LNCaP clone FGC (cell line): ENCODE results near the gene LHFPL2.

Source experiments
- DNase-seq: peaks from one replicate; pipeline ENCODE4 v3.0.0-alpha.2; 2011; ENCODE audit warnings: low read depth
- H3K4me3 ChIP-seq: 2 replicates; pipeline ENCODE4 v1.5.1; 2011; ENCODE audit warnings: mild to moderate bottlenecking, low read depth, low read length, control low read depth
- TF ChIP-seq, protein P1 (sequence below): IDR thresholded peaks from 2 replicates; pipeline ENCODE4 v1.5.1; 2012; ENCODE audit warnings: mild to moderate bottlenecking; ENCODE audit not compliant: control insufficient read depth, insufficient read depth; ENCODE audit errors: extremely low read depth

The LHFPL2 gene

DNA sequence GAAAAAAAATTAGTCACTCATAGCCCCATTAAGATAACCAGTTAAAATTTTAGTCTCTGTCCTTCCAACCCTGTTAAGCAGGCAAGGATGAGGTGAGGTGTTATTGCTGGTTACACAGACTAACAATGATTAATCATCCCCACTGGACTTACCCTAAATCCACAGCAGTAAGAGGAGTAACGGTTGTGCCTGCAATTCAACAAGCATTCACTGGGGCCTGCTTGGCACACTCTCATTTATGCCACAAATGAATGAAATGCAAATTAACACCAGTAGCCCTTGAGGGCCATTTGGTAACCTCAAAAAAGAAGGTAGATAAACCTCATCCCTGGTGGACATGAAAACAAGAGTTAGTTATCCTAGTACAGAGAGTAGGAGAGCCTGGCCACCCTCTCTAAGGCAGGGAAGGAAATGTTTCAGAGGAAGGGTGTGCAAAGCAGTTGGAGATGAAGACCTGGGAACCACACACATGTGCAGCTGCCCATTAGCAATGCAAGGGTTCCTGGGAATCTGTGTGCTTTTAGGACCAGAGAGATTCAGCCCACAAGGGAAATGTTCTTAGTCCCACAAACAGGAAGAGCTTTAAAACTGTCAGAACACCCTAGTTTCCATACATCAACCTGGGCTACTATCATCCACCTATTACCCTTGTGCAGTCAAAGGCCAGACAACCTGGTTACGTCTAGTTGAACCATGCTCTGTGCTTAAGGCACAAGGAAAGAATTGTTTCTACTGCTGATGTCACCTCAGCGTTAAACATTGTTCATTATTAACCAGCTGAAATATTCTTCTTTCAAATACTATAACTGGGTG lies 7.7 kb downstream of the LHFPL2 start:
- H3K4me3 ChIP-seq, result no peak overlapping the region
- no peak for DNase-seq
- TF ChIP-seq, protein P1, sequence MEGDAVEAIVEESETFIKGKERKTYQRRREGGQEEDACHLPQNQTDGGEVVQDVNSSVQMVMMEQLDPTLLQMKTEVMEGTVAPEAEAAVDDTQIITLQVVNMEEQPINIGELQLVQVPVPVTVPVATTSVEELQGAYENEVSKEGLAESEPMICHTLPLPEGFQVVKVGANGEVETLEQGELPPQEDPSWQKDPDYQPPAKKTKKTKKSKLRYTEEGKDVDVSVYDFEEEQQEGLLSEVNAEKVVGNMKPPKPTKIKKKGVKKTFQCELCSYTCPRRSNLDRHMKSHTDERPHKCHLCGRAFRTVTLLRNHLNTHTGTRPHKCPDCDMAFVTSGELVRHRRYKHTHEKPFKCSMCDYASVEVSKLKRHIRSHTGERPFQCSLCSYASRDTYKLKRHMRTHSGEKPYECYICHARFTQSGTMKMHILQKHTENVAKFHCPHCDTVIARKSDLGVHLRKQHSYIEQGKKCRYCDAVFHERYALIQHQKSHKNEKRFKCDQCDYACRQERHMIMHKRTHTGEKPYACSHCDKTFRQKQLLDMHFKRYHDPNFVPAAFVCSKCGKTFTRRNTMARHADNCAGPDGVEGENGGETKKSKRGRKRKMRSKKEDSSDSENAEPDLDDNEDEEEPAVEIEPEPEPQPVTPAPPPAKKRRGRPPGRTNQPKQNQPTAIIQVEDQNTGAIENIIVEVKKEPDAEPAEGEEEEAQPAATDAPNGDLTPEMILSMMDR, result no peak

- DNase-seq, result no peak
- TF ChIP-seq, protein P1, result no peak
- no peak overlapping the region for H3K4me3 ChIP-seq
These were observed 8.8 kb downstream of the LHFPL2 start for GRCh38 chr5:78639791-78640190.

DNA sequence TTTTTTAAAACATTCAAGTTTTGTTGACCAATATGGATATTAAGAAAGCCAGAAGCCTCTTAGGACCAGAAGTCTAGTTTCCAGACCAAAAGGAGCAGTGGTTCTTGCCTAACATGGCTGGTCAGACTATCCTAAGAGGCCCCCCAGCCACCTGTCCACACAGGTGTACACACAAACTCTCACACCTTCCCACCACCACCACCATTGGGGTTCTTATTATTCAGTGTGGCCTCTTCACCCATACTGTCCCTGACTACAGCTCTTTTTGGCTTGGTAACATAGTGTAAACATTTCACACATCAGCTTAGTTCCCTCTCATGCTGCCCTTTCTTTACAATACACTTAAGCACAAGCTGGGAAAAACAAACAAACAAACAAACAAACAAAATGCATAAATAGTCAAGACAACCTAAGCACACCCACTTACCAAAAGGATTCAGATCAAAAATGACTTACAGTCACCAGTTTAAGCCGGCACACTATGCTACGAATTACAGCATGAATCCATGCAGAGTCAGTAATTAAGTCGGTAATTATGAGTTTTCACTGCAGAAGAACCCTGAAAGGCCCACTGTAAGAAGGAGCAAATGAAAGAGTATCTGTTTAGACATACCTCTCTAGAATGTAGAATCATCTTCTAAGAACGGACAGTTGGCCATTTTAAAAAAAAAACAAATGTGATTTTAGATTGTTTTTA lies 9.5 kb downstream of the LHFPL2 start:
- no peak for DNase-seq
- no peak overlapping the region for H3K4me3 ChIP-seq
- TF ChIP-seq, protein P1, result no peak

DNA sequence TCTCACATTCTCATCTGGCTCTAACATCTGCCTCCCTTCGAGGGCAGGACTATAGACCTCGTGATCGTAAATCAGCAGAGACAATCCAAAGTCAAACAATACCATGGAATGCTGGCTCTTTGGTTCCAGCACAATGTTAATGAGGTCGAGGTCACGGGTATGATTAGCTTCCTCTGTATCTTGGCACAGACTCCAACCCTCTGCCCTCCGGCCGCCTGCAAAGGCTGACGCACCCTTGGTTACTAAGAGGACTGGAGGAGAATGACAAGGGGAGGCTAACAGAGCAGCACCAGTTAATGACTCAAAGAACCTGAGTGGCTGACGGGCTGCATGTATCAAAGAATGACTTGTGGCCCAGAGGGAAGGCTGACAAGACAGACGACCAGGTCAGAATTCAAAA lies 10.1 kb downstream of the LHFPL2 start:
- H3K4me3 ChIP-seq, result no peak overlapping the region
- TF ChIP-seq, protein P1, result no peak
- DNase-seq, result peak; percentile 75

DNA sequence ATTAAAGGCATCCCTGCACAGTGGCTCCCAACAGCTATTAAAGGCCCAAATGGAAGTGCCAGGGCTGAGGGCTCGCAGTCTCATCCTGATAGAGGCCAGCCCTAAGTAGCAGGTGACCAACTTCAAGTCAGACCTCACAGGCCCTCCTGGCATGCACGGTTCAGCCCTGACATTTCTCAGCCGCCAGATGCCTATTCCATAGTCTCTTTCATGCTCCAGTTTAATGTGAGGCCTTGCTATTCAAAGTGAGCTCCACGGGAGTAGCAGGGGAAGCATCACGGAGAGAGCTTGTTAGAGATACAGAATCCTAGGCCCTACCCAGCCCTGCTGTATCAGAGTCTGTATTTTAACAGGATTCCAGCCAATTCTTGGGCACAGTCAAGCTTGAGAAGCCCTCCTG lies 11.1 kb downstream of the LHFPL2 start:
- TF ChIP-seq, protein P1, result no peak
- no peak for DNase-seq
- no peak overlapping the region for H3K4me3 ChIP-seq

DNA sequence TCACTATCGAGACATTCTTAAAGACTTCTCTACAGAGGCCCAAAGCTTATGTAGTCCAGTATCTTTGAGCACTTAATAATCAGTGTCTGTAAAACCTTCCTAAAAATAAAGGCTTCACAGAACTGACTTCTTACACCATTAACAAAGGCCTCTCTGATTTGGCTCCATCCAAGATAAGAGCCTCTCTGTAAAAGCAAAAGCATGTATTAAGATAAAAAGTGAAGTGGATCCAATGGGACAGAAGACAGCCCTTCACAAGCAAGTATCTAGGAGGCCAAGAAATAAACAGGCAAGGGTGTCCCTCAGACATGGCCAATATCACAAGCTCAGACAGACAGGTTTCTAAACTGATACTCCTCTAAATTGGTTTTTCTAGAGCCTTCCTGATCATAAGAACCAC lies 11.9 kb downstream of the LHFPL2 start:
- no peak for DNase-seq
- H3K4me3 ChIP-seq, result no peak overlapping the region
- TF ChIP-seq, protein P1, result no peak
